ENCODE results near the gene GFI1B. TPM values are rescaled to one million over a fixed set of nuclear protein-coding genes. Genes with fewer than 3 reads are reported as not detected.

The GFI1B gene
- total and polyA plus RNA-seq, 7 donors = 0.28 to 0.92 (median 0.87) TPM; not detected in 4

- 85 to 88% methylated on average over 18 of the region's 18 CpGs for WGBS, 2 donors
- TF ChIP-seq POLR2A (IDR thresholded peaks at IDR 0.05) = no peak
- no peak for TF ChIP-seq POLR2AphosphoS5 (IDR thresholded peaks at IDR 0.05)
- TF ChIP-seq CTCF (IDR thresholded peaks at IDR 0.05) = no peak
- no peak for TF ChIP-seq EP300 (IDR thresholded peaks at IDR 0.05)
- no peaks in the 10 kb centered on the region for H3K27me3 ChIP-seq
- intact Hi-C loops (cut with DNase I) = loop anchor here (10.0 kb wide), 1 partner anchor 594 kb away; the partner anchor contains the start of gene SETX
- no peak overlapping the region for H3K4me3 ChIP-seq
- H3K27ac ChIP-seq = no peak overlapping the region
- H3K9me3 ChIP-seq = no peaks in the 10 kb centered on the region
- no peaks in the 10 kb centered on the region for H3K36me3 ChIP-seq
- no peak for DNase-seq
- peaks cover 0 to 10% (median 5%) of the 10 kb centered on the region in 4 donors for H3K4me1 ChIP-seq
Measured at GRCh38 chr9:132948482-132949050, 29.9 kb upstream of the GFI1B start.

GRCh38 chr9:132949709-132950108 lies 28.8 kb upstream of the GFI1B start:
- no peak for DNase-seq
- H3K27me3 ChIP-seq = no peaks in the 10 kb centered on the region
- peaks cover 0 to 5% (median 0%) of the 10 kb centered on the region in 4 donors for H3K4me1 ChIP-seq
- no peak overlapping the region for H3K4me3 ChIP-seq
- 91 to 93% methylated on average over 4 of the region's 4 CpGs for WGBS, 2 donors
- H3K27ac ChIP-seq = no peak overlapping the region
- TF ChIP-seq CTCF (IDR thresholded peaks at IDR 0.05) (no peak), EP300 (IDR thresholded peaks at IDR 0.05) (no peak), POLR2A (IDR thresholded peaks at IDR 0.05) (no peak), POLR2AphosphoS5 (IDR thresholded peaks at IDR 0.05) (no peak)
- peaks cover 0 to 4% (median 0%) of the 10 kb centered on the region in 4 donors for H3K9me3 ChIP-seq
- H3K36me3 ChIP-seq = no peaks in the 10 kb centered on the region
- intact Hi-C loops (cut with DNase I) = loop anchor here (10.0 kb wide), 1 partner anchor 595 kb away; the partner anchor contains the start of gene SETX

GRCh38 chr9:132955123-132955522 lies 23.4 kb upstream of the GFI1B start:
- 73 to 87% methylated on average over 2 of the region's 2 CpGs for WGBS, 2 donors
- H3K4me1 ChIP-seq = no peaks in the 10 kb centered on the region
- intact Hi-C loops (cut with DNase I) = no loop called here

GRCh38 chr9:132955768-132956167 lies 22.7 kb upstream of the GFI1B start:
- no peak for DNase-seq
- whole genome bisulfite sequencing, 2 donors = 57 to 63% methylated on average over 2 of the region's 2 CpGs
- H3K27ac ChIP-seq = no peak overlapping the region
- no peak overlapping the region for H3K4me3 ChIP-seq
- no peaks in the 10 kb centered on the region for H3K36me3 ChIP-seq
- no peaks in the 10 kb centered on the region for H3K4me1 ChIP-seq
- TF ChIP-seq CTCF (IDR thresholded peaks at IDR 0.05) (no peak), EP300 (IDR thresholded peaks at IDR 0.05) (no peak), POLR2A (IDR thresholded peaks at IDR 0.05) (no peak), POLR2AphosphoS5 (IDR thresholded peaks at IDR 0.05) (no peak)
- peaks cover 0 to 8% (median 1%) of the 10 kb centered on the region in 4 donors for H3K9me3 ChIP-seq
- intact Hi-C loops (cut with DNase I) = no loop called here
- no peaks in the 10 kb centered on the region for H3K27me3 ChIP-seq

More at GRCh38 chr9:132955123-132955522, 23.4 kb upstream of the GFI1B start:
- Histone ChIP-seq H3K36me3 (no peaks in the 10 kb centered on the region), H3K27me3 (no peaks in the 10 kb centered on the region), H3K9me3 (peaks cover 0 to 8% (median 1%) of the 10 kb centered on the region in 4 donors), H3K4me3 (no peak overlapping the region), H3K27ac (no peak overlapping the region)
- no peak for DNase-seq
- TF ChIP-seq POLR2A (IDR thresholded peaks at IDR 0.05) = no peak
- TF ChIP-seq POLR2AphosphoS5 (IDR thresholded peaks at IDR 0.05) = no peak
- TF ChIP-seq CTCF (IDR thresholded peaks at IDR 0.05) = no peak
- TF ChIP-seq EP300 (IDR thresholded peaks at IDR 0.05) = no peak
